ENCODE results near the gene GLRX3.

GLRX3 gene

DNA sequence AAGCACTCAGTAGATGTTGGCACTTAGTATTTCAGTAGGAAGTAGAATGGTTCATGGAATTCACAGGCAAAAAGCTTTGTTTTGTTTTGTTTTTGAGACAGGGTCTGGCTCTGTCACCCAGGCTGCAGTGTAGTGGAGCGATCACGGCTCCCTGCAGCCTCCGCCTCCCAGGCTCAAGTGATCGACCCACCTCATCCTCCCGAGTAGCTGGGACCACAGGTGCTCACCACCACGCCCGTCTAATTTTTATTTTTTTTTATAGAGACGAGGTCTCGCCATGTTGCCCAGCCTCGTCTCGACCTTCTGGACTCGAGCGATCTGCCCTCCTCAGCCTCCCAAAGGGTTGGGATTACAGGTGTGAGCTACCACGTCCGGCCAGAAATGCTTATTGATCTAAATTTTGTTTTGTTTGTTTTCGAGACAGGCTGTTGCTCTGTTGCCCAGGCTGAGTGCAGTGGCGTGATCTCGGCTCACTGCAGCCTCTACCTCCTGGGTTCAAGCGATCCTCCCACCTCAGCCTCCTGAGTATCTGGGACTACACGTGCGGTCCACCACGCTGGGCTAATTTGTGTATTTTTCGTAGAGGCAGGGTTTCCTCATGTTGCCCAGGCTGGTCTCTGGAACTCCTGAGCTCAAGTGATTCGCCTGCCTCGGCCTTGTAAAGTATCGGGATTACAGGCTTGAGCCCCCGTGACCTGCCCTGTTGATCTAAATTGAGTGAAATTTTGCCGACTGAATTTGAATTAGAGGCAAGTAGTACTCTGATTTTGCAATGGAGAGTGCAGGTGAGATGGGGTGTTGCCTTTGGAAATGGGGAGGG lies 1.7 kb downstream of the GLRX3 start:
- H3K36me3 ChIP-seq (ENCODE audit: insufficient read depth, low read length) = no peaks in the 10 kb centered on the region
- H2AFZ ChIP-seq (ENCODE audit: low read length) = no peak overlapping the region
- H3K9me2 ChIP-seq (replicated peaks; ENCODE audit: low read depth, low read length) = no peaks in the 10 kb centered on the region
- H3K27me3 ChIP-seq (ENCODE audit: insufficient read depth, low read length, poor library complexity, severe bottlenecking) = no peaks in the 10 kb centered on the region
- H4K20me1 ChIP-seq (ENCODE audit: insufficient read depth, low read length, poor library complexity, severe bottlenecking) = peaks cover 60% of the 10 kb centered on the region
- peaks cover 49% of the 10 kb centered on the region for H3K4me1 ChIP-seq (ENCODE audit: insufficient read depth, low read length, poor library complexity, severe bottlenecking)
- no peaks in the 10 kb centered on the region for H3F3A ChIP-seq (ENCODE audit: low read depth)
- peak overlapping the region; percentile 84 for H3K9ac ChIP-seq (ENCODE audit: low read depth, low read length, poor library complexity, severe bottlenecking)
- peak overlapping the region; percentile 90 for H3K4me2 ChIP-seq (ENCODE audit: low read depth, low read length, poor library complexity, severe bottlenecking)
- TF ChIP-seq EZH2phosphoT487 (IDR thresholded peaks at IDR 0.05; ENCODE audit: borderline replicate concordance) = no peak
- TF ChIP-seq, protein P1, sequence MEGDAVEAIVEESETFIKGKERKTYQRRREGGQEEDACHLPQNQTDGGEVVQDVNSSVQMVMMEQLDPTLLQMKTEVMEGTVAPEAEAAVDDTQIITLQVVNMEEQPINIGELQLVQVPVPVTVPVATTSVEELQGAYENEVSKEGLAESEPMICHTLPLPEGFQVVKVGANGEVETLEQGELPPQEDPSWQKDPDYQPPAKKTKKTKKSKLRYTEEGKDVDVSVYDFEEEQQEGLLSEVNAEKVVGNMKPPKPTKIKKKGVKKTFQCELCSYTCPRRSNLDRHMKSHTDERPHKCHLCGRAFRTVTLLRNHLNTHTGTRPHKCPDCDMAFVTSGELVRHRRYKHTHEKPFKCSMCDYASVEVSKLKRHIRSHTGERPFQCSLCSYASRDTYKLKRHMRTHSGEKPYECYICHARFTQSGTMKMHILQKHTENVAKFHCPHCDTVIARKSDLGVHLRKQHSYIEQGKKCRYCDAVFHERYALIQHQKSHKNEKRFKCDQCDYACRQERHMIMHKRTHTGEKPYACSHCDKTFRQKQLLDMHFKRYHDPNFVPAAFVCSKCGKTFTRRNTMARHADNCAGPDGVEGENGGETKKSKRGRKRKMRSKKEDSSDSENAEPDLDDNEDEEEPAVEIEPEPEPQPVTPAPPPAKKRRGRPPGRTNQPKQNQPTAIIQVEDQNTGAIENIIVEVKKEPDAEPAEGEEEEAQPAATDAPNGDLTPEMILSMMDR (conservative IDR thresholded peaks at IDR 0.05; ENCODE audit: low read length) = no peak
- H3K9me3 ChIP-seq (ENCODE audit: insufficient read depth, low read depth, low read length) = no peaks in the 10 kb centered on the region
- H3K79me2 ChIP-seq (ENCODE audit: insufficient read depth, low read length) = peaks cover 65% of the 10 kb centered on the region
- peak overlapping the region; percentile 93 for H3K4me3 ChIP-seq (ENCODE audit: low read length, poor library complexity, severe bottlenecking)

DNA sequence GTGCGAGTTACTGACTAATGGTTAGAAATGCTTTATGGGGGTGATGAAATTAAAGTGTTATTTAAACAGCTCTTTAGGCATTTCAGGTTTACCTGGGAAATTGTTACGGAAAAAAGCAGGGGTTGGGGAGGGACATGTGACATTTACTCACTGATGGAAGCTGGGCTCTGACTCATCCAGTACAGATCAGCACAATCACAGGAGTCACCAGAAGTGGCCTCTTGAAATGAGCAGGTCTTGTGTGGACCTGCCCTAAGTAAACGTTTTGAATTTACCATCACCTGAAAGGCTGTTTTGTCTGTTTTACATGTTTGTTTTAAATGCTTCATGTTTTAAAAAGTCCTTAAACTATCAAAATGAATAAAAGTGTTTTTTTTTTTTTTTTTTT lies 2.3 kb downstream of the GLRX3 start:
- Histone ChIP-seq H4K20me1 (ENCODE audit: insufficient read depth, low read length, poor library complexity, severe bottlenecking) (peaks cover 65% of the 10 kb centered on the region), H3F3A (ENCODE audit: low read depth) (no peaks in the 10 kb centered on the region), H3K9me2 (replicated peaks; ENCODE audit: low read depth, low read length) (no peaks in the 10 kb centered on the region), H3K4me3 (ENCODE audit: low read length, poor library complexity, severe bottlenecking) (peak overlapping the region; percentile 93), H3K9ac (ENCODE audit: low read depth, low read length, poor library complexity, severe bottlenecking) (peak overlapping the region; percentile 84), H3K79me2 (ENCODE audit: insufficient read depth, low read length) (peaks cover 71% of the 10 kb centered on the region), H2AFZ (ENCODE audit: low read length) (no peak overlapping the region), H3K9me3 (ENCODE audit: insufficient read depth, low read depth, low read length) (no peaks in the 10 kb centered on the region), H3K4me1 (ENCODE audit: insufficient read depth, low read length, poor library complexity, severe bottlenecking) (peaks cover 49% of the 10 kb centered on the region), H3K4me2 (ENCODE audit: low read depth, low read length, poor library complexity, severe bottlenecking) (peak overlapping the region; percentile 90), H3K36me3 (ENCODE audit: insufficient read depth, low read length) (no peaks in the 10 kb centered on the region), H3K27me3 (ENCODE audit: insufficient read depth, low read length, poor library complexity, severe bottlenecking) (no peaks in the 10 kb centered on the region)
- TF ChIP-seq, protein P1 (conservative IDR thresholded peaks at IDR 0.05; ENCODE audit: low read length) = no peak
- no peak for TF ChIP-seq EZH2phosphoT487 (IDR thresholded peaks at IDR 0.05; ENCODE audit: borderline replicate concordance)

DNA sequence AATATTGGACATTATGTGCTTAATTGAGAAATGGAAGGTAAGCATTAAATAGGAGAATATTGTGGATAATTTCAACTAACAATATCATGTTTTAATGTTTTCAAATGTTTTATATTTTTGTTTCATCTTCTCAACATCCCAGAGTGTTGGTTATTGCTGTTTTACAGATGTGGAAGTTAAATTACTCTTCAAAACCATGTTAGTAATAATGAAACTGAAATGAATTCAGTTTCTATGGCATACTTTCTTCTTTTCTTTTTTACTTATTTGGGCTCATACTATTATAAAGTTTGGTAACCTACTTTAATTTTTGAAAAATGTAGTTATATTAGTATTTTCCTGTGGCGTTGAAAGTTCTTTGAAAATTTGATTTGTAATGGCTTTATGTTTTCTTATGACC lies 4.2 kb downstream of the GLRX3 start:
- H2AFZ ChIP-seq (ENCODE audit: low read length) = no peak overlapping the region
- peak overlapping the region; percentile 37 for H3K9ac ChIP-seq (ENCODE audit: low read depth, low read length, poor library complexity, severe bottlenecking)
- no peaks in the 10 kb centered on the region for H3K36me3 ChIP-seq (ENCODE audit: insufficient read depth, low read length)
- H3K4me2 ChIP-seq (ENCODE audit: low read depth, low read length, poor library complexity, severe bottlenecking) = peak overlapping the region; percentile 90
- no peaks in the 10 kb centered on the region for H3K9me2 ChIP-seq (replicated peaks; ENCODE audit: low read depth, low read length)
- no peaks in the 10 kb centered on the region for H3F3A ChIP-seq (ENCODE audit: low read depth)
- TF ChIP-seq, protein P1 (conservative IDR thresholded peaks at IDR 0.05; ENCODE audit: low read length) = no peak
- TF ChIP-seq EZH2phosphoT487 (IDR thresholded peaks at IDR 0.05; ENCODE audit: borderline replicate concordance) = no peak
- H3K4me3 ChIP-seq (ENCODE audit: low read length, poor library complexity, severe bottlenecking) = peak overlapping the region; percentile 93
- H3K27me3 ChIP-seq (ENCODE audit: insufficient read depth, low read length, poor library complexity, severe bottlenecking) = no peaks in the 10 kb centered on the region
- peaks cover 49% of the 10 kb centered on the region for H3K4me1 ChIP-seq (ENCODE audit: insufficient read depth, low read length, poor library complexity, severe bottlenecking)
- H4K20me1 ChIP-seq (ENCODE audit: insufficient read depth, low read length, poor library complexity, severe bottlenecking) = peaks cover 70% of the 10 kb centered on the region
- no peaks in the 10 kb centered on the region for H3K9me3 ChIP-seq (ENCODE audit: insufficient read depth, low read depth, low read length)
- peaks cover 89% of the 10 kb centered on the region for H3K79me2 ChIP-seq (ENCODE audit: insufficient read depth, low read length)
